Gastroesophageal sphincter (tissue), 4 donors: ENCODE data around the gene ITGB2. TPM values are rescaled to one million over a fixed set of nuclear protein-coding genes. Genes with fewer than 3 reads are reported as not detected.

Source experiments
- ATAC-seq: fragments of 150-250 bp; one replicate; pipeline ENCODE4 v1.9.1; 2016; ENCODE audit warnings: mild to moderate bottlenecking, moderate library complexity
- H3K27ac ChIP-seq, 4 donors: fragments of 200-600 bp; sonication (generic) in 3 of 4; 1 replicate in 3 of 4; 2 replicates in 1 of 4; pipeline ENCODE4 v1.5.1; 2016 to 2019
- H3K27me3 ChIP-seq: fragments of 200-600 bp; sonication (generic); one replicate; pipeline ENCODE4 v1.5.1; 2019
- H3K36me3 ChIP-seq, 2 donors: fragments of 200-600 bp; sonication (generic); one replicate each; pipeline ENCODE4 v1.5.1; 2019; ENCODE audit warnings: control low read depth in 1 of 2
- H3K4me1 ChIP-seq, 3 donors: fragments of 200-600 bp; sonication (generic); 1 replicate in 2 of 3; 2 replicates in 1 of 3; pipeline ENCODE4 v1.5.1; 2016 to 2019; ENCODE audit warnings: control low read depth in 2 of 3
- H3K4me3 ChIP-seq, 2 donors: fragments of 200-600 bp; sonication (generic); one replicate each; pipeline ENCODE4 v1.5.1; 2019; ENCODE audit warnings: mild to moderate bottlenecking in 1 of 2, moderate library complexity in 1 of 2
- H3K9me3 ChIP-seq, 3 donors: fragments of 200-600 bp; sonication (generic); one replicate each; pipeline ENCODE4 v1.5.1; 2017 to 2019; ENCODE audit warnings: control low read depth in 2 of 3
- EP300 ChIP-seq: sonication (generic); formaldehyde crosslinking; IDR thresholded peaks from one replicate; pipeline ENCODE4 v1.6.1; 2017; ENCODE audit warnings: antibody characterized with exemption, mild to moderate bottlenecking
- POLR2A ChIP-seq, 2 donors: fragments of 450-650 bp; IDR thresholded peaks; one replicate each; pipeline ENCODE4 v1.6.1; 2017; ENCODE audit warnings: antibody characterized with exemption in 2 of 2, mild to moderate bottlenecking in 2 of 2, moderate library complexity in 1 of 2
- POLR2AphosphoS5 ChIP-seq: sonication (generic); formaldehyde crosslinking; IDR thresholded peaks from one replicate; pipeline ENCODE4 v1.6.1; 2017; ENCODE audit warnings: antibody characterized with exemption
- whole genome bisulfite sequencing, 2 donors: methylation state at CpG; one replicate each; pipeline ENCODE4 v1.1.5; 2018; ENCODE audit warnings: low coverage in 1 of 2; 5-methylcytosine and 5-hydroxymethylcytosine counted together
- total RNA-seq, 4 donors: library from RNA; depleted of rRNA; stranded (reverse); fragments of >200 nt; gene quantifications; one replicate each; pipeline ENCODE4 v1.1.0, GENCODE V29; 2016
- TF ChIP-seq, protein P1 (sequence below), 4 experiments: fragments of 200-600 bp in 2 of 4; fragments of 450-650 bp in 2 of 4; sonication (generic) in 1 of 4; IDR thresholded peaks; one replicate each; pipeline ENCODE4 v1.5.1; 2017 to 2019; ENCODE audit warnings: antibody characterized with exemption in 4 of 4, mild to moderate bottlenecking in 2 of 4, moderate library complexity in 2 of 4

The ITGB2 gene
- total RNA-seq, 4 donors from 2014 or later, result 10.4 to 112 (median 41.4) TPM

GRCh38 chr21:44836666-44837471 lies 83.8 kb downstream of the ITGB2 start:
- Histone ChIP-seq H3K36me3 (no peaks in the 10 kb centered on the region), H3K9me3 (no peaks in the 10 kb centered on the region), H3K4me1 (peaks cover 0 to 8% (median 3%) of the 10 kb centered on the region in 3 donors), H3K27ac (no peak overlapping the region), H3K27me3 (peaks cover 7% of the 10 kb centered on the region), H3K4me3 (no peak overlapping the region)
- TF ChIP-seq POLR2A (IDR thresholded peaks at IDR 0.05) (no peak), EP300 (no peak), POLR2AphosphoS5 (no peak)
- TF ChIP-seq, protein P1, sequence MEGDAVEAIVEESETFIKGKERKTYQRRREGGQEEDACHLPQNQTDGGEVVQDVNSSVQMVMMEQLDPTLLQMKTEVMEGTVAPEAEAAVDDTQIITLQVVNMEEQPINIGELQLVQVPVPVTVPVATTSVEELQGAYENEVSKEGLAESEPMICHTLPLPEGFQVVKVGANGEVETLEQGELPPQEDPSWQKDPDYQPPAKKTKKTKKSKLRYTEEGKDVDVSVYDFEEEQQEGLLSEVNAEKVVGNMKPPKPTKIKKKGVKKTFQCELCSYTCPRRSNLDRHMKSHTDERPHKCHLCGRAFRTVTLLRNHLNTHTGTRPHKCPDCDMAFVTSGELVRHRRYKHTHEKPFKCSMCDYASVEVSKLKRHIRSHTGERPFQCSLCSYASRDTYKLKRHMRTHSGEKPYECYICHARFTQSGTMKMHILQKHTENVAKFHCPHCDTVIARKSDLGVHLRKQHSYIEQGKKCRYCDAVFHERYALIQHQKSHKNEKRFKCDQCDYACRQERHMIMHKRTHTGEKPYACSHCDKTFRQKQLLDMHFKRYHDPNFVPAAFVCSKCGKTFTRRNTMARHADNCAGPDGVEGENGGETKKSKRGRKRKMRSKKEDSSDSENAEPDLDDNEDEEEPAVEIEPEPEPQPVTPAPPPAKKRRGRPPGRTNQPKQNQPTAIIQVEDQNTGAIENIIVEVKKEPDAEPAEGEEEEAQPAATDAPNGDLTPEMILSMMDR (IDR thresholded peaks at IDR 0.05), result no peak
- ATAC-seq, result peak; percentile 39
- WGBS, 2 donors, result no CpG with 5 or more reads among the region's 37 CpGs

DNA sequence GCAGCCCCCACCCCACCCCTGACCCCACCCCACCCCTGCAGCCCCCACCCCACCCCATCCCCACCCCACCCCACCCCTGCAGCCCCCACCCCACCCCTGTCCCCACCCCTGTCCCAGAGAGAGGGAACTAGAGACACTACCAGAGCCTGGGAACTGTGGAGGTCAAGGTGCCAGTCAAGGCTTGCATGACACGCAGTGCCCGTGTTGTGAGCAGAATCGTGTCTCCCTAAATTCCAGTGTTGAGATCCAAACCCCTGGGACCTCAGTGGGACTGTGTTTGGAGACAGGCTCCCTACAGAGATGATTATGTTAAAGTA lies 84.4 kb downstream of the ITGB2 start:
- Histone ChIP-seq H3K27me3 (peaks cover 3% of the 10 kb centered on the region), H3K36me3 (no peaks in the 10 kb centered on the region), H3K9me3 (no peaks in the 10 kb centered on the region), H3K27ac (no peak overlapping the region), H3K4me3 (no peak overlapping the region), H3K4me1 (peaks cover 0 to 8% (median 3%) of the 10 kb centered on the region in 3 donors)
- TF ChIP-seq POLR2AphosphoS5 (no peak), EP300 (no peak), POLR2A (IDR thresholded peaks at IDR 0.05) (no peak)
- TF ChIP-seq, protein P1 (IDR thresholded peaks at IDR 0.05), result no peak
- no peak for ATAC-seq
- WGBS, 2 donors, result no CpG with 5 or more reads among the region's 3 CpGs

Other genes starting within 250 kb of the ITGB2 start
- gene KRTAP12-1, start 238.7 kb downstream of the ITGB2 start, total RNA-seq, result not detected
- not detected for gene KRTAP10-12, start 223.7 kb downstream of the ITGB2 start, total RNA-seq
- not detected for gene TSPEAR, start 209.3 kb downstream of the ITGB2 start, total RNA-seq
- gene UBE2G2, start 119.1 kb downstream of the ITGB2 start, total RNA-seq, result 10 to 100 TPM; 48.3 to 93.4 (median 83.9) TPM
- gene SUMO3, start 102.8 kb downstream of the ITGB2 start, total RNA-seq, result 10 to 100 TPM; 41.7 to 56.2 (median 53.7) TPM
- gene PTTG1IP, start 47.2 kb downstream of the ITGB2 start, total RNA-seq, result 100 to 1,000 TPM; 217 to 419 (median 313) TPM
- 10 to 100 TPM; 15.7 to 53.9 (median 36.4) TPM for gene SLX9, start 19.1 kb upstream of the ITGB2 start, total RNA-seq
- gene ADARB1, start 153.7 kb upstream of the ITGB2 start, total RNA-seq, result 100 to 1,000 TPM; 136 to 228 (median 181) TPM